Psoas muscle (tissue), 8 donors: ENCODE data around the gene MAG. TPM values are rescaled to one million over a fixed set of nuclear protein-coding genes. Genes with fewer than 3 reads are reported as not detected.
"Not testable (repeated sequence)": the region's sequence is repeated elsewhere in the genome, so short reads cannot be mapped to it uniquely, and the experiment has no call there.

Source experiments
- ATAC-seq, 4 donors: fragments of 200-7000 bp; cut with Tn5 transposase; one replicate each; pipeline ENCODE4 v1.9.1; 2020; ENCODE audit warnings: moderate library complexity in 3 of 4, mild to moderate bottlenecking in 2 of 4
- DNase-seq, 2 donors: peaks; one replicate each; pipeline ENCODE4 v3.0.0-alpha.2; 2020
- H3K27ac ChIP-seq: fragments of 200-600 bp; one replicate; pipeline ENCODE4 v1.8.0; 2022
- H3K27me3 ChIP-seq, 3 donors: fragments of 200-600 bp in 1 of 3; one replicate each; pipeline versions ENCODE4 v1.6.1 to v1.8.0; 2013 to 2022; ENCODE audit warnings: low read length in 2 of 3, mild to moderate bottlenecking in 2 of 3, moderate library complexity in 1 of 3; ENCODE audit not compliant: insufficient read depth in 3 of 3
- H3K36me3 ChIP-seq, 2 donors: fragments of 200-600 bp in 1 of 2; one replicate each; pipeline versions ENCODE4 v1.6.1 to v1.8.0; 2013 to 2022; ENCODE audit warnings: low read depth in 1 of 2, mild to moderate bottlenecking in 1 of 2, moderate library complexity in 1 of 2; ENCODE audit not compliant: insufficient read depth in 1 of 2
- H3K4me1 ChIP-seq: fragments of 200-600 bp; one replicate; pipeline ENCODE4 v1.8.0; 2022
- H3K4me3 ChIP-seq: fragments of 200-600 bp; one replicate; pipeline ENCODE4 v1.8.0; 2022; ENCODE audit warnings: mild to moderate bottlenecking
- H3K9me3 ChIP-seq: fragments of 200-600 bp; one replicate; pipeline ENCODE4 v1.8.0; 2022
- CTCF ChIP-seq: fragments of 200-600 bp; IDR thresholded peaks from one replicate; pipeline ENCODE4 v1.8.0; 2022; ENCODE audit warnings: antibody characterized with exemption
- WGBS, 3 donors: extraction: QIAGEN DNeasy Blood & Tissue Kit; methylation state at CpG; one replicate each; pipeline versions ENCODE4 v1.1.6 to v1.1.7; 2013; 5-methylcytosine and 5-hydroxymethylcytosine counted together
- intact Hi-C, 2 donors: fragments of 100-400 bp; cut with DNase I; formaldehyde crosslinking; loops; one replicate each; pipeline versions ENCODE4 v1.11.0 to v1.14.2; 2022
- polyA plus RNA-seq, 3 donors: library from polyadenylated mRNA; stranded (reverse); fragments of 200-250 nt; gene quantifications; one replicate each; pipeline ENCODE4 v1.2.3, GENCODE V29; 2013
- total RNA-seq, 4 donors: library from RNA; stranded (reverse); fragmentation: NEBNext Ultra II Directional in 2 of 4; extraction: Animal tissue kit (Norgen Biotek cat#: 25700) in 2 of 4; gene quantifications; one replicate each; pipeline versions ENCODE4 v1.2.1 to v1.2.4, GENCODE V29; 2021 to 2023
- donor health status: healthy with polysubstance abuse.
- donor health status: DM: no; HTN: no; CAD: no; lungs with moderate emphysema.
- donor health status: Bipolar disorder and iron deficiency.
- donor health status: healthy.
- donor health status: DM: yes; HTN: yes; CAD: no.
- donor health status: DM: no; HTN: no; CAD: no.
- donor health status: DM: no; HTN: no; CAD: no.
- donor health status: DM: yes; HTN: yes; CAD: no.

Gene MAG
- total and polyA plus RNA-seq, 7 donors, result 0.05 to 0.30 (median 0.11) TPM; not detected in 4

GRCh38 chr19:35357867-35358573 is 66.1 kb downstream of the MAG start, which contains the start of gene FFAR3:
TSS of gene FFAR3 (plus strand) at chr19:35358460. CDS start at chr19:35358891, 431 bp downstream.
- Histone ChIP-seq H3K4me1 (no peaks in the 10 kb centered on the region), H3K9me3 (no peaks in the 10 kb centered on the region), H3K4me3 (no peak within 1 kb of the TSS), H3K27ac (no peak within 1 kb of the TSS), H3K27me3 (peaks cover 0 to 24% (median 3%) of the 10 kb centered on the region in 3 donors), H3K36me3 (no peaks in the 10 kb centered on the region)
- no peak for TF ChIP-seq CTCF
- DNase-seq (peak in 1 of 2 donors; percentile 66), ATAC-seq (peak in 1 of 4 donors; percentile 10)
- intact Hi-C loops, result loop anchor here (1.0 to 10.0 kb wide), 4 partner anchors 17 to 137 kb away; partner anchors contain the start of gene KRTDAP (in 1 of the 2)
- 44 to 49% (median 46%) methylated on average over 18 of the region's 18 CpGs for WGBS, 3 donors

GRCh38 chr19:35358834-35359233 is 66.9 kb downstream of the MAG start:
- H3K9me3 ChIP-seq, H3K4me1 ChIP-seq, H3K27ac ChIP-seq, H3K4me3 ChIP-seq, ATAC-seq, H3K36me3 ChIP-seq, DNase-seq: not testable (repeated sequence)
- H3K27me3 ChIP-seq, result peaks cover 0 to 22% (median 3%) of the 10 kb centered on the region in 3 donors
- 64 to 71% (median 69%) methylated on average over 8 to 10 of the region's 16 CpGs for WGBS, 3 donors
- intact Hi-C loops, result loop anchor here (2.0 to 10.0 kb wide), 3 partner anchors 16 to 136 kb away; partner anchors contain the start of gene KRTDAP (in 1 of the 2)

- not testable (repeated sequence) for H3K36me3 ChIP-seq, DNase-seq, H3K4me1 ChIP-seq, H3K27ac ChIP-seq, H3K9me3 ChIP-seq, H3K4me3 ChIP-seq, ATAC-seq
- WGBS, 3 donors, result 84 to 89% (median 86%) methylated on average over 17 to 19 of the region's 21 CpGs
- peaks cover 0 to 18% (median 3%) of the 10 kb centered on the region in 3 donors for H3K27me3 ChIP-seq
- intact Hi-C loops, result loop anchor here (2.0 to 10.0 kb wide), 3 partner anchors 15 to 135 kb away; partner anchors contain the start of gene KRTDAP (in 1 of the 2)
Observed at GRCh38 chr19:35359395-35359794, 67.4 kb downstream of the MAG start.

GRCh38 chr19:35360081-35360480 is 68.1 kb downstream of the MAG start:
- H3K27ac ChIP-seq, H3K4me1 ChIP-seq, intact Hi-C loops, H3K9me3 ChIP-seq, H3K36me3 ChIP-seq, ATAC-seq, DNase-seq, H3K4me3 ChIP-seq: not testable (repeated sequence)
- WGBS, 3 donors, result 75 to 85% methylated on average over 1 to 4 of the region's 5 CpGs; no CpG with 5 or more reads in 1 of the 3 donors
- H3K27me3 ChIP-seq, result peaks cover 0 to 16% (median 3%) of the 10 kb centered on the region in 3 donors

- no peak for ATAC-seq
- H3K36me3 ChIP-seq, result no peaks in the 10 kb centered on the region
- no peak overlapping the region for H3K27ac ChIP-seq
Observed at GRCh38 chr19:35360880-35361420, 69.0 kb downstream of the MAG start.

More at GRCh38 chr19:35360880-35361420, 69.0 kb downstream of the MAG start:
- intact Hi-C loops, result no loop called here
- H3K4me1 ChIP-seq, result no peaks in the 10 kb centered on the region
- no peak for DNase-seq
- no peak for TF ChIP-seq CTCF
- 46 to 50% methylated on average over 5 of the region's 5 CpGs; no CpG with 5 or more reads in 1 of the 3 donors for WGBS, 3 donors
- peaks cover 0 to 9% (median 1%) of the 10 kb centered on the region in 3 donors for H3K27me3 ChIP-seq
- no peak overlapping the region for H3K4me3 ChIP-seq
- no peaks in the 10 kb centered on the region for H3K9me3 ChIP-seq
